ENCODE results near the gene PSMB4.
A peak's percentile ranks its signal among the peaks of the same experiment; 100 is the strongest.

Gene PSMB4

GRCh38 chr1:151444783-151445177 is 45.4 kb downstream of the PSMB4 start:
- no peak for DNase-seq

DNA sequence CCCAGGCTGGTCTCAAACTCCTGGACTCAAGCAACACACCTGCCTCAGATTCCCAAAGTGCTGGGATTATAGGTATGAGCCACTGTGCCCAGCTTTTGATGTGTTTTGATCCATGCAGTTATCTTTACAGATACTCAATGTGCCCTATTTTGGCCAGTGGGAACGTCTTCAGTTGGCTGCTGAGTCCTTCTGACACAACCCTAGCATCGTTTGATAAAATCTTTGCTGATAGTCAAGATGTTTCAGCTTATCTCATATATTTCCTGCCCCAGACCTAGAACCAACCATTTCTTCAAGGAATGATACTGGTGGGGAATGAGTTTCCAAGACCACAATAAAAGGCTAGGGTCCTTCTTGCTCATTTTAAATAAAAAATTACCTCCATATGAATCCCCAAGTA is 48.3 kb downstream of the PSMB4 start:
- peak; percentile 6 for DNase-seq

Data from activated CD4-positive, alpha-beta T cell treated with anti-CD3 and anti-CD28 coated beads, Interleukin-2, Interleukin-6, amounts not matched to agents 100 ng/mL and 50 ng/mL, durations not matched to agents 16 hours and 8 hours (primary cell).